ENCODE measurements around the gene MAFB. TPM values are rescaled to one million over a fixed set of nuclear protein-coding genes. Genes with fewer than 3 reads are reported as not detected.

The MAFB gene
- total RNA-seq, 2 experiments from 2014 or later, result 3.3 to 3.7 TPM

DNA sequence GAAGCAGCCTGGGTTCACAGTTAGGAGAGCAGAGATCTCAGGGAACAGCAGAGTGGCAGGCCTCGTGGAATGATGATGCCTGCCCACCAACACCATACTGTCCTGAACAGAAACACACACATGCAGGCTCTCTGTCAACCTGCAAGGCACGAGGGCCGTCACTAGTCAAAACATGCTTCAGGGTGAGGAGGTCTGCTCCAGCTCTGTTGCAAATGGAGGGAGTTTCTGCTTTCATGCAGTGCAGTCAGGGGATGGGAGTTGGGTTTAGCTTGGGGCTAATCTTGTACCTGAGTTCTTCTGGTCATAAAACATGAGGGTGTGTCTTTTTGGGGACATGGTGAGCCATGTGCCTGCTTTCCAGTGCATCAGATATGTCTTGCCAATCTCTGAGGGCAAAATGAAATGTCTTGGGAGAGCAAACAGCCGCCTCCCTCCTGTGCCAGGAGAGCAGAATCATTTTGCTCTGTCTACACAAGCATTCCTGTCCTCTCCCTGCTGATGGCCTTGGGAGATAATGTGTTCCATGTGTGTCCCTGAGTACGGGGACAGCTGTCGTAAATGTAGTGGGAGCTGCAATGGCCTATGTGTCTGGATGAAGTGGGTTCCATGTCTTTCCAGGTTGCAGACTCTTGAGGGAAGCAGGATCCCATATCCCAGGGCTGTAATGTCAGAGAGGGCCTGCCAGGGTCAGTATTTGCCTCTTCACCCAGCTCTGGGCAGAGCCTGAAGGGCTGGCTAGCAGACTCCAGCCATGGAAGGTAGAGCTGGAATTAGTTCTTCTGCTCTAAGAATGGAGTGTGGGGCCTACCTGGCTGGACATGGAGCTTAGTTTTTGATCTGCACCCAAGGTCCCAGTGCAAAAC, 40.6 kb downstream of the MAFB start:
- no peak overlapping the region for H3K4me3 ChIP-seq (ENCODE audit: low read length)
- H3K27ac Mint-ChIP-seq, result no peak overlapping the region
- H3K27me3 ChIP-seq (ENCODE audit: control insufficient read depth in 1 of 2, insufficient read depth in 2 of 2, low read length in 2 of 2), result peaks cover 0 to 2% of the 10 kb centered on the region in 2 experiments
- H3K9me3 ChIP-seq (ENCODE audit: control insufficient read depth in 1 of 2, insufficient read depth in 1 of 2, low read length in 2 of 2), result no peaks in the 10 kb centered on the region
- no peak for ATAC-seq (ENCODE audit: poor library complexity)
- TF ChIP-seq, protein P1, sequence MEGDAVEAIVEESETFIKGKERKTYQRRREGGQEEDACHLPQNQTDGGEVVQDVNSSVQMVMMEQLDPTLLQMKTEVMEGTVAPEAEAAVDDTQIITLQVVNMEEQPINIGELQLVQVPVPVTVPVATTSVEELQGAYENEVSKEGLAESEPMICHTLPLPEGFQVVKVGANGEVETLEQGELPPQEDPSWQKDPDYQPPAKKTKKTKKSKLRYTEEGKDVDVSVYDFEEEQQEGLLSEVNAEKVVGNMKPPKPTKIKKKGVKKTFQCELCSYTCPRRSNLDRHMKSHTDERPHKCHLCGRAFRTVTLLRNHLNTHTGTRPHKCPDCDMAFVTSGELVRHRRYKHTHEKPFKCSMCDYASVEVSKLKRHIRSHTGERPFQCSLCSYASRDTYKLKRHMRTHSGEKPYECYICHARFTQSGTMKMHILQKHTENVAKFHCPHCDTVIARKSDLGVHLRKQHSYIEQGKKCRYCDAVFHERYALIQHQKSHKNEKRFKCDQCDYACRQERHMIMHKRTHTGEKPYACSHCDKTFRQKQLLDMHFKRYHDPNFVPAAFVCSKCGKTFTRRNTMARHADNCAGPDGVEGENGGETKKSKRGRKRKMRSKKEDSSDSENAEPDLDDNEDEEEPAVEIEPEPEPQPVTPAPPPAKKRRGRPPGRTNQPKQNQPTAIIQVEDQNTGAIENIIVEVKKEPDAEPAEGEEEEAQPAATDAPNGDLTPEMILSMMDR (IDR thresholded peaks at IDR 0.05), result no peak
- peaks cover 19% of the 10 kb centered on the region for H3K27me3 Mint-ChIP-seq
- no peaks in the 10 kb centered on the region for H3K36me3 ChIP-seq (ENCODE audit: insufficient read depth, low read length)
- no peak for DNase-seq
- ChIA-PET CTCF (no interaction called here), POLR2A (no interaction called here)
- no peaks in the 10 kb centered on the region for H3K4me1 Mint-ChIP-seq (ENCODE audit: low read depth)
- H3K4me1 ChIP-seq (ENCODE audit: insufficient read depth, low read length), result no peaks in the 10 kb centered on the region
- no peak overlapping the region for H3K4me3 Mint-ChIP-seq
- H3K27ac ChIP-seq (ENCODE audit: low read depth in 1 of 2, low read length in 2 of 2), result no peak overlapping the region
- intact Hi-C loops (cut with DNase I, micrococcal nuclease), result no loop called here
- no peaks in the 10 kb centered on the region for H3K36me3 Mint-ChIP-seq (ENCODE audit: low read depth)
- no peaks in the 10 kb centered on the region for H3K9me3 Mint-ChIP-seq

GRCh38 chr20:40646813-40647212, 42.2 kb downstream of the MAFB start:
- ChIA-PET CTCF (no interaction called here), POLR2A (no interaction called here)
- Histone ChIP-seq H3K36me3 (ENCODE audit: insufficient read depth, low read length) (no peaks in the 10 kb centered on the region), H3K9me3 (ENCODE audit: control insufficient read depth in 1 of 2, insufficient read depth in 1 of 2, low read length in 2 of 2) (no peaks in the 10 kb centered on the region), H3K4me1 (ENCODE audit: insufficient read depth, low read length) (no peaks in the 10 kb centered on the region), H3K27ac (ENCODE audit: low read depth in 1 of 2, low read length in 2 of 2) (no peak overlapping the region), H3K27me3 (ENCODE audit: control insufficient read depth in 1 of 2, insufficient read depth in 2 of 2, low read length in 2 of 2) (peaks cover 0 to 2% of the 10 kb centered on the region in 2 experiments), H3K4me3 (ENCODE audit: low read length) (no peak overlapping the region)
- Mint-ChIP-seq H3K4me3 (no peak overlapping the region), H3K27me3 (peaks cover 19% of the 10 kb centered on the region), H3K9me3 (no peaks in the 10 kb centered on the region), H3K4me1 (ENCODE audit: low read depth) (no peaks in the 10 kb centered on the region), H3K36me3 (ENCODE audit: low read depth) (no peaks in the 10 kb centered on the region), H3K27ac (no peak overlapping the region)
- ATAC-seq (ENCODE audit: poor library complexity), result no peak
- intact Hi-C loops (cut with DNase I, micrococcal nuclease), result no loop called here
- TF ChIP-seq, protein P1 (IDR thresholded peaks at IDR 0.05), result no peak
- no peak for DNase-seq

DNA sequence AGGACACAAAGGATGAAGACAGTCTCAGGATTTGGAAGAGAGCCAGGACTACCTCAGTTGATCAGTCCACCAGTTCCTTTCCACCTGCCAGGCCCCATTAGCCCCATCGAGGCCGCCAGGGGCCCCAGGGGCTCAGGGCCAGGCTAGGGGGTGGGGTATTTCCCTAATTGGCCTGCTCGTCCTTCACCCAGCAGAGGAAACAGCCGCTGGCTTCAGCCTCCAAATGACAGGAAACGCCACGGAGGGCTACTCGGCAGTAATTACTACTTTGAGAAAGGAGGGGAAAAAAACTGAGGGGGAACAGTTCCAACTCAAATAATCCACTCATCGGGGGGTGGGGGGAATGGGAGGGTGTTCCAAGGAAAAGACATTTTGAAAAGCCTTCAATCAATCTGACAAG, 42.7 kb downstream of the MAFB start:
- no peaks in the 10 kb centered on the region for H3K36me3 Mint-ChIP-seq (ENCODE audit: low read depth)
- no peak overlapping the region for H3K4me3 Mint-ChIP-seq
- CTCF ChIA-PET, result no interaction called here
- H3K27me3 Mint-ChIP-seq, result peaks cover 19% of the 10 kb centered on the region
- no peak overlapping the region for H3K27ac ChIP-seq (ENCODE audit: low read depth in 1 of 2, low read length in 2 of 2)
- H3K36me3 ChIP-seq (ENCODE audit: insufficient read depth, low read length), result no peaks in the 10 kb centered on the region
- H3K27ac Mint-ChIP-seq, result no peak overlapping the region
- POLR2A ChIA-PET, result no interaction called here
- H3K4me1 Mint-ChIP-seq (ENCODE audit: low read depth), result no peaks in the 10 kb centered on the region
- peaks cover 0 to 2% of the 10 kb centered on the region in 2 experiments for H3K27me3 ChIP-seq (ENCODE audit: control insufficient read depth in 1 of 2, insufficient read depth in 2 of 2, low read length in 2 of 2)
- DNase-seq (no peak), ATAC-seq (ENCODE audit: poor library complexity) (no peak)
- intact Hi-C loops (cut with DNase I, micrococcal nuclease), result no loop called here
- H3K4me1 ChIP-seq (ENCODE audit: insufficient read depth, low read length), result no peaks in the 10 kb centered on the region
- H3K9me3 ChIP-seq (ENCODE audit: control insufficient read depth in 1 of 2, insufficient read depth in 1 of 2, low read length in 2 of 2), result no peaks in the 10 kb centered on the region
- H3K4me3 ChIP-seq (ENCODE audit: low read length), result no peak overlapping the region
- no peaks in the 10 kb centered on the region for H3K9me3 Mint-ChIP-seq
- TF ChIP-seq, protein P1 (IDR thresholded peaks at IDR 0.05), result no peak
